HG03442 (cell line): ENCODE measurements around the gene KLRB1.
"Not testable (repeated sequence)": the region's sequence is repeated elsewhere in the genome, so short reads cannot be mapped to it uniquely, and the experiment has no call there.

ENCODE experiments used
- ATAC-seq: cut with Tn5 transposase; IDR thresholded peaks from one replicate; pipeline ENCODE4 v1.9.1; 2021; ENCODE audit warnings: mild to moderate bottlenecking, moderate library complexity; ENCODE audit not compliant: unreplicated experiment

KLRB1 gene

GRCh38 chr12:9625019-9625418, 17.3 kb upstream of the KLRB1 start:
- ATAC-seq, result no peak

GRCh38 chr12:9619411-9620179, 11.9 kb upstream of the KLRB1 start:
- ATAC-seq, result no peak

GRCh38 chr12:9618906-9619305, 11.2 kb upstream of the KLRB1 start:
- ATAC-seq, result not testable (repeated sequence)

- ATAC-seq, result no peak
Observed at GRCh38 chr12:9617124-9617523, 9.4 kb upstream of the KLRB1 start.

- ATAC-seq, result no peak
Observed at GRCh38 chr12:9615420-9616136, 7.9 kb upstream of the KLRB1 start.

- not testable (repeated sequence) for ATAC-seq
Observed at GRCh38 chr12:9610606-9611005, 2.9 kb upstream of the KLRB1 start.

GRCh38 chr12:9606736-9607372, 862 bp downstream of the KLRB1 start:
- no peak for ATAC-seq

GRCh38 chr12:9606247-9606646, 1.5 kb downstream of the KLRB1 start:
- no peak for ATAC-seq

- no peak for ATAC-seq
Observed at GRCh38 chr12:9605483-9605882, 2.2 kb downstream of the KLRB1 start.

GRCh38 chr12:9604287-9604686, 3.4 kb downstream of the KLRB1 start:
- no peak for ATAC-seq

GRCh38 chr12:9600426-9600825, 7.3 kb downstream of the KLRB1 start:
- not testable (repeated sequence) for ATAC-seq

- no peak for ATAC-seq
Observed at GRCh38 chr12:9598363-9598762, 9.4 kb downstream of the KLRB1 start.

GRCh38 chr12:9597365-9597764, 10.4 kb downstream of the KLRB1 start:
- ATAC-seq, result no peak

GRCh38 chr12:9590441-9590840, 17.3 kb downstream of the KLRB1 start:
- ATAC-seq, result no peak

GRCh38 chr12:9588749-9589148, 19.0 kb downstream of the KLRB1 start:
- no peak for ATAC-seq

- no peak for ATAC-seq
Observed at GRCh38 chr12:9587987-9588600, 19.6 kb downstream of the KLRB1 start.

GRCh38 chr12:9577729-9578128, 30.0 kb downstream of the KLRB1 start:
- ATAC-seq, result not testable (repeated sequence)

- not testable (repeated sequence) for ATAC-seq
Observed at GRCh38 chr12:9567151-9567550, 40.6 kb downstream of the KLRB1 start.

GRCh38 chr12:9566113-9566512, 41.6 kb downstream of the KLRB1 start:
- ATAC-seq, result not testable (repeated sequence)

GRCh38 chr12:9564418-9564817, 43.3 kb downstream of the KLRB1 start:
- not testable (repeated sequence) for ATAC-seq

- not testable (repeated sequence) for ATAC-seq
Observed at GRCh38 chr12:9562841-9563453, 44.8 kb downstream of the KLRB1 start.
